ENCODE data around the gene MFGE8.

Gene MFGE8

DNA sequence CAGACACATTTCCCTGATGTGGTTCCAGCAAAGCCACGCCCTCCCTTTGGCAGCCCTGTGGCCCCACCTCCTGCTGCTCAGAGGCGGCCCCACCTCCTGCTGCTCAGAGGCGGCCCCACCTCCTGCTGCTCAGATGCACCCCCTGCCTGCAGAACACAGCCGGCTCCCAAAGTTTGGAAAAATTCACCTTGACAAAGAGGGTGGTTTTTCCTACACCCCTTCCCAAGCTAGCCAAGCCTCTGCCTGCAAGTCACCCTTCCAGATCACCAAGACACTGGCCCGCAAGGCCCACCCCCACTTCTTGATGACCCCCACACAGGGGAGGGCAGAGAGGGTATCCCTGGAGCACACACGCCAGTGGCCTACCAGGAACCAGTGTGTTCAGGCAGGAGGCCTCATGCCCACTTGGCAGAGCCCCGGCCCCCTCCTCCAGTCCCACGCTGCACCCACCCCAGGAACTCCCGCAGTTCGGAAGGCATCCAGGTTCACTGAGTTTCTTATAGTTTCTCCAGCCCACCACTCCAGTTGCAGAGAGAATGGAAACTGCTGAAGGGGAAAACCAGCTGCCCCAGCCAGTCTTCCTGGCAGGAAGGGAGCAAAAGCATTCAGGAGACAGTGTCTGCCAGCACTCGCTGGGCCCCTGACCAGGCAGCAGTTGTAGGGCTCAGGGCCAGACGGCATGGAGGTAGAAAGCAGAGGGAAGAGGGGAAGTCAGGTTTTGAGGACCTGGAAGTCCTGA, 15.6 kb downstream of the MFGE8 start:
- peak; percentile 92 for DNase-seq

DNA sequence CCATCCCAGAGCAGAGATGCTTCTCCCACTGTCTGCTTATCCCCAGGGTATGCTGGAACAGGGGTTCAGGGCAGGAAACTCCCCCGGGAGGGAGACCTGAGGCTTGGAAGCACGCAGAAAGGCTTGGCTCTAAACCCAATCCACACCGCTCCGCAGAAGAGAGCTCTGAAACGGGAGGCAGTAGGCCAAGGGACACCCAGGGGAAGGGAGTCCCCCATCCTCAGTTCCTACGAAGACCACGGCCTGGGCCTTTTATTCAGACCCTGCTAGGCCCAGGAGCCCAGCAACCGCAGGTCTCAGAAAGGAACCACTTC, 16.1 kb downstream of the MFGE8 start:
- DNase-seq, result no peak

DNA sequence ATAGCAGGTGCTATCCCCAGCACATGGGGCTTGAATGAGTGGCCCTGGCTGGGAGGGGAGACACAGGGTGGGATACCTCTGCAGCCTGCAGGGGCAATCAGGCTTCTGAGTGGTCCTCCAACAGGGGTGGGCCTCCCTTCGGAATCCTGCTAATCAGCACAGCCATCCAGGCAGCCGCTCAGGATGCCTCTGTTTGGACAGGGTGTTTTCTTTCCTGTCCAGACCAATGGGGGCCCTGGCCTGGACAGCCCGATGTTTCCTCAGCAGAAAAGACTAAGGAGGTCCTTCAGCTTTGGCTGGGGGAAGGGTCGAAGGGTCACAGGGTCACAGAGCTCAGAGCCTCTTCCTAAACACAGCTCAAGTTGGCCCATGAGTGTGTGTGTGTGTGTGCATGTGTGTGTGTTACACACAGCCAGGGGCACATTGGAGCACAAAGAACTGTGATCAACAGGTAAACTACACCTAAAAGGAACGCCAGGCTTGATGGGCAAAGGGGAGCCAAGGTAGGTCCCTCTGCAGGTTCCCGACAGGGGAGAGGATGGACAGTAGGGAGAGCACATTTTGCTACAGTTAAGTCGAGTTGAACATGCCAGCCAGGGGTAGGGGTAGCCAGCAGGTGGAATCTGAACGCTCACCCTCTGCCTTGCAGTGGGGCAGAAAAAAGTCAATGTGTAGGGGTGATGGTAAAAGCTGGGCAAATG, 16.7 kb downstream of the MFGE8 start:
- DNase-seq, result peak; percentile 44

DNA sequence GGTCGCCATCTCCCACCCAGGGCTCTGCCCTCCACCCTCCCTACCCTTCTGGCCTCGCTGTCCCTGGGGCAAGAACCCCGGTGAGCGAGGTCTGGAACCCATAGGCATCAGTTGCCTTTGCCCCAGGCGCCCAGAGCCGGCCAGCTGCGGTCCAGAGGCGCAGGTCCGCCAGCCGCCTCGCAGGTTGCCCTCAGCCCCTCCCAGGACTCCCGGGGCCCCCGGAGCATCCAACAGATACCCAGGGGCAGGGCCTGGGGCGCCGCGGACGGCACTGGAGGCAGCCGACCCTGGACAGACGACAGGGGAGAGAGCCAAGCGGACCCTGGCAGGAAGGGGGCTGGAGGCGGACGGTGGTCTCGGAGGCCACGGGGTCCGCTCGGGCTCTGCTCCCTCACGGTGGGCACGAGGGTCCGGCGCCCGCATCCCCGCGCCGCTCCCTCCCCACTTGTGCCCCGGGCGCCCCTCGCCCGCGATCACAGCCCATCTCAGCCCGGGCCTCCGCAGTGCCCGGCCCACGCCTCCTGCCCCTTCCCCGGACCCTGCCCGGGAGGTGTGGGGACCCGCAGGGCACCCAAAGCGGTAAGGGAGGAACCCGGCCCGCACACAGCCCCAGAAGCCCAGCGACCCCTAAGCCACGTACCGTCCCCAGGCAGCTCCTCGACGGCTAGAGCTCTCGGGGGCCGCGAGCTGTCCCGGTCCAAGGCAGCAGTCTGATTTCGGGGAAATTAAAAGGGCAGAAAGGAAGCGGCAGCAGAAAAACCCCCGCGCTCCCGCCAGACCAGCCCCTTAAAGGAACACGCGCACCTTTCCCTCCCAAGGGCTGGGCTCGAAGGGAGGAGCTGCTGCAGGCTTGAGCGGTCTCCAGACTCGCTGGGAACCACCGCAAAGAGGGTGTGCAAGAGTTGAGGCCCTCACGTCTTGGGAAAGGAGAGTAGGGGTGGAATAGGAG, 18.1 kb downstream of the MFGE8 start, which contains the start of gene HAPLN3:
TSS of gene HAPLN3 (minus strand) at position 726 of the 949 bp plus-strand sequence. CDS start 8,246 bp downstream, outside the sequence.
- peak; percentile 53 for DNase-seq

DNA sequence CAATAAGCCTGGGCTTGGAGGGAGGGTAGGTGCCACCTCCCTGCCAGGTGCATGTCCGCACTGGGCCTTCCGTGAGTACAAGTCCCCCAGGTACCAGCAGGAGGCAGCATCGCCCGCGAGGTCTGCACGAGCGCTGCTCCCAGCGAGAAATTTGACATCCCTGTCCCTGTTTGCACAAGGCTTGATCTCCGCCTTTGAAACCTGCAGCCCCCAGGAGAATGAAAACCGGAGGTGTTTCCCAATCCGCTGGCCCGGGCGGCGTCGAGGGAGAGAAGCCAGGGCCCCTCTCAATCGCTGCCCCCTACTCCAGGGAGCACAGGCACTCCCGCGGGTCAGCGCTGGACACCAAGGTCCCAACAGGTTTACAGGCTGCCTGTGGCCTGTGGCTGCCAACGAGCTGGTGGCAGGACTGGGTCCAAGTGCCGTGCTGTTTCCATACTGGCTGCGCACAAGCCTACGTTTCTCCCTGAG, 18.8 kb downstream of the MFGE8 start:
- DNase-seq, result peak; percentile 65

DNA sequence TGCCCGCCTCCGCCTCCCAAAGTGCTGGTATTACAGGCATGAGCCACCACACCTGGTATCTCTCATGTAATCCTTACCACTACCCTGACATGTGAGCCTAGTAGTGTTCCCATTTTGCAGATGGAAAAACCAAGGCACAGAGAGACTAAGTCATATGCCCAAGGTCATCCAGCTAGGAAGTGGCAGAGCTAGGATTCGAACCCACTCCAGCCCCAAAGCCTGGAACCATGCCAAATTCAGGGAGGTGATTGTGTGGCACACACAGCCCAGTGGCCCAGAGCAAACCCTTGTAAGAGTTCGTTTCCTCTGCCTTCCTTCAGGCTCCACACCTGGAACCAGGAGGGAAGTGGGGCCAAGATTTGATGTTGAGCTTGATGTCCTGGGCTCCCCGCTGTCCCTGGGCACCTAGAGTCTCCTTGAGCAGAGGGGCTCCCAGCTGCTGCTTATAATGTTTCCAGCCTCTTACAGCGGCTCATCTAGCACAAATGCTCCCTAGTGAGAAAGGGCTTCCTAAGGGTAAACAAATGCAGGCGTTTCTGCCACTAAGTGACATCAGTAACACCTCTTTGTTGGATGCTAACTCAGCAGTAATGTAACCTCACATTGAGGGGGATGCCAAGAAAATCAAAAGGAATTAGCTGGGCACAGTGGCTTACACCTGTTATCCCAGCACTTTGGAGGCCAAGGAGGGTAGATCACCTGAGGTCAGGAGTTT, 21.5 kb downstream of the MFGE8 start:
- DNase-seq, result no peak

DNA sequence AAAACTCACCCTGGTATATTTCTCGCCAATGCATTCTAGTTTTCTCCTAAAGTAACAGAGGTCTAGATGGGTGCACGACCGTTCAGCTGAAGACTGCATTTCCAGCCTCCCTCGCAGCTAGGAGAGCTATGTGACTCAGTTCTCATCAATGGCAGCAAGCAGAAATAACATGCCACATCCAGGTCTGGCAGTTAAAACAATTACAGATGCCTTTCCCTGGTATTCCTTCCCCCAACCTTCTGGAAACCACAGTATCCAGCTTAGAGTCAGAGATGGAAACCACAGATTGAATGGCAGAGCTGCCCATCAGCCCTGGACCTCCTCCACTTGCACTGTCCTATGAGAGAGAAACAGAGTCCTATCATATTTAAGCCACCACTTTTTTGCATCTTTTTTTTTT, 22.7 kb downstream of the MFGE8 start:
- DNase-seq, result no peak

DNA sequence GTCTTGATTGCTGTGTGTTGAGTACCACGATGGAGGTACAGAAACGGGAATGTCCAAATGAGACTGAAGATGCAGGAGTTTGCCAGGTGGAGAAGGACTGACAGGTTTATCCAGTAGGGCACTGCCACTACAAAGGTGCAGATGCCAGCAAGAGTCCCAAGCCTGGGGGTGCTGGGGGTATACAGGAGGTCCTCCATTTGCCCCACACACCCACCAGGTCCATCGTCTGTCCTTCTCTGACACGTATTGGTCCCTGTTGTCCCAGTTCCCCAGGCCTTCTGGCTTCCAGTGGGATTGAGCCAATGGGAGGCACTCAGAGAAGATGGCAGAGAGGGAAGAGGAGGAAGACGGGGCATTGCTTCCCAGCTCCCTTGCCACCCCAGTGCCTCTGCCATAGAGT, 24.5 kb downstream of the MFGE8 start:
- DNase-seq, result no peak

DNA sequence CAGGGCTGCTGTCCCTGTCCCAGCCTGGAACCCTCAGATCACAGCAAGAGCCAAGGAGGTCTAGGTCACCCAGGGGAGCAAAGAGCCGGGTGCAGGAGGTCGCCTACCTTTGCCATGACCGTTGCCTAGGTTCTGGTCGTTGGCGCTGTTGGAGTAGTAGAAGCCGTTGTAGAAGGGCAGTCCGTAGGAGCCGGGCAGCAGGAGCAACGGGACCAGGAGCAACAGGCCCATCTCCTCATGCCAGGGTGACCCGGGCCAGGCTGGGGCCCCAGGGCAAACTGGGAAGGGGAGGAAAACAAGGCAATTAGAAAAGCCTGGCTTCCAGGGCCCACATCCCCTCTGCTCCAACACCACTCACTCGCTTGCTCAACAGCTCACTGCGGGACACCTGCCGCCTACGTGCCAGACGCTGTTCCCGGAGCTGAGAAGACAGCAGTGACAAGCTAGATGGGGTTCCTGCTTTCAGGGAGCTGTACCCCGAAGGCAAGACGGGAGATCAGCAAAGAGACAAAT, 26.1 kb downstream of the MFGE8 start:
- DNase-seq, result no peak

DNA sequence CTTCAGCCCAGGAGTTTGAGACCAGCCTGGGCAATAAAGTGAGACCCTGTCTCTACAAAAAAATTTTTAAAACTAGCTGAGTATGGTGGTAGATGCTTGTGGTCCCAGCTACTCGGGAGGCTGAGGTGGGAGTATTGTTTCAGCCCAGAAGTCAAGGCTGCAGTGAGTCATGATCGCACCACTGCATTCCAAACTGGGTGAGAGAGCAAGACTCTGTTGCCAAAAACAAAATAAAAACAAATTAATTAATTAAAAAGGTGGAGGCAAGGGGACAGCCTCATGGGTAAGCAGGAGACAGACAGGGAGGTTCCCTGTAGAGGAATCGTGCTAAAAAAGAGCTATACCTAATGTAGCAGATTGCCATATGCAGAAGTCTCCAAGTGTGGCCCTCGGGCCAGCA, 30.4 kb downstream of the MFGE8 start:
- no peak for DNase-seq

DNA sequence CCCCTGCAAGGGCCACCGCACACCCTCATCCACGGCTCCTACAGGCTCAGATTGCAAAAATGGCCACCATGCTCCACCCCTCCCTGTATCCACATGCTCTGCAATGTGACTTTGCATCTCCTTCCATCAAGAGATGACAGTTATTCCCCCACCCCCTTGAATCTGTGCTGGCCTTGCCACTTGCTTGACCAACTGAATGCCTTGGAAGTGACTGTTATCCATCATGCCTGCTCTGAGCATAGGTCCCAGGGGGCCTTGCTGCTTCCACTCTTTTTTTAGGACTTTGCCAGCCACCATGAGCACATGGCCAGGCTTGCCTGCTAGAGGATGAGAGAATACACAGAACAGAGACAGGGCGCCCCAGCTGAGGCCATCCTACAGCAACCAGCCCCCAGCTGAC, 31.4 kb downstream of the MFGE8 start:
- DNase-seq, result no peak

DNA sequence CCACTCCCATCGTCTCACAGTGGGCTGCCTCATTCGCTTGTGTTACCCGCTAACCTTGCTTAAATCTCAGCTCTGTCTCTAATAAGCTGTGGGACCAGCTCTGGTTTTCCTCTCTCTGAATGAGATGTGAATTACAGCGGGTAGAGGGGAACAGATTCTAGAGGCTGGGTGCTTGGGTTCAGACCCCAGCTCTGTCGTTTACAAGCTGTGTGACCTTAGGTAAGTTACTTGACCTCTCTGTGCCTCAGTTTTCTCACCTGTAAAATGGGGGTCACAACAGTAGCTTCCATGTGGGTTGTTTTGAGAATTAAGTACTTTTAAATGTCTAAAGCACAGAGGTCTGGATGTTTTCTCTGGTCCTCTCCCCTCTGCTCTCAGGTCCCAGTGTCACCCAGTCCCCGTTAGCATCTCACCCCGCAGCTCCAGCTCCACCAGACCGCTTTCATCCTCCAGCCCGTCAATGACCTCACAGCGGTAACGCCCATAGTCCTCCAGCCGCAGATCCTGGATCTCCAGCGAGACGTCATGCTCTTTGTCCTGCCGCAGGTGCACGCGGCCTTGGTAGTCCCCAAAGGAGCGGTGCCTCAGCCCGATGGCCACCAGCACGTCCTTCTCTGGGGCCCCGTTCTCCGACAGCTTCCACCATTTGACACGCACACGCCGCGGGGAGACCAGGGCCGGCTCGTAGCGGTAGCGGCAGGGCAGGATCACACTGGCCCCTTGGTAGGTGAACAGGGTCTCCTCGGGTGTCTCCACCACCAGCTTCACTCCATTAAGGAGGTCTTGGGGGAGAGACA, 32.0 kb downstream of the MFGE8 start:
- DNase-seq, result no peak

DNA sequence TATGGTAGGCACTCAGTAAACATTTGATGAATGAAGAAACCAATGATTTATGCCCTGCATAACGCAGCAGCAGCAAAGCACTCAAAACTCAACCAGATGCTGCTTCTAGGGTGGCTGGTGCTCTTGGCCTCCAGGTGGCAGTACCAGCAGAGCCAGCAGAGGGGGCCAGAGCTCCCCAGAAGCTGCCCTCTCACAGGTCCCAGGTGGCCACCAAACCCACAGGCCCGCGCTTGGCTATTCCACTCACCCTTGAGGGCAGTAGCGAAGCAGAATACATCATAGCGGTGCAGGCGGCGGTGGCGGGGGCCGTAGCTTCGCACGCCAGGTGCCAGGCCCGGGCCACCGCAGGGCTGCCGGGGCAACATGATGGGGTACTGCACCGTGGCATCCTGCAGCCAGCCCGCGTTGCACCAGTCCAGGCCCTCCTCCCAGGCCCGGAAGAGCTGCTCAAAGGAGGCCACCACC, 34.4 kb downstream of the MFGE8 start:
- DNase-seq, result no peak

DNA sequence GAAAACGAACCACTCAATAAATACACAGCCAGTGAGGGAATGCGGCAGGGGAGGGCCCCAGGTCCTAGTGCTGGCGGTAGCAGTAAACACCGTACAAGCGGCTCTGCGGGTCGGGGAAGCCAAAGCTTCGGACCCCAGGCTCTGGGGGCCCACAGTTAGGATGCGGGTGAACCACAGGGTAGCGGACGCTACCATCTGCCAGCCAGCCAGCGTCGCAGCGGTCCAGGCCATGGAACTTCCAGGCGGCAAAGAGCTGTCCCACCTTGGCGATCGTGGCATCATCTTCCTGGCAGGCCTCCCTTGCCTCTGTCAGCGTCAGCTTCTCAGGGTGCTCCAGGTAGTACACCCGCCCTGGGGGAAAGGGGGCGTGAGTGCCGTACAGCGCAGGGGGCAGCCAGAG, 35.3 kb downstream of the MFGE8 start:
- no peak for DNase-seq

DNA sequence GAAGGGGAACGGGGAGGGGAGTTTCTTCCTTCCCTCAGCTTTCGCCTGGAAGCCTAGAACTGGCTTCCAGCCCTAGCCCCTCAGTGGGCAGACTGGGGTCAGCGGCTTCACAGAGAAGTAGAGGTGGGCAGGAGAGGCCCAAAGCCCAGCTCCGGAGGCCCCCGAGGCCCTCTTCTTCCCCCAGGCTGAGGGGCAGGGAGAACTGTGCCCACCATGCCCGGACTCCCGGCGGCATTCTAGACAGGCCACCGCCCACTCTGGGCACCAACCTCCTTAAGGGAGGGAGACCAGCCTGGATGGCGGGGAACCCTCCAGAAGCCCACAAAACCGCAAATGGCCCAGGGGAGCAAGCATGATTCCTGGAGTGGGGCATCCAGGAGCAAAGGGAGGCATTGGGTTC, 35.8 kb downstream of the MFGE8 start:
- no peak for DNase-seq

DNA sequence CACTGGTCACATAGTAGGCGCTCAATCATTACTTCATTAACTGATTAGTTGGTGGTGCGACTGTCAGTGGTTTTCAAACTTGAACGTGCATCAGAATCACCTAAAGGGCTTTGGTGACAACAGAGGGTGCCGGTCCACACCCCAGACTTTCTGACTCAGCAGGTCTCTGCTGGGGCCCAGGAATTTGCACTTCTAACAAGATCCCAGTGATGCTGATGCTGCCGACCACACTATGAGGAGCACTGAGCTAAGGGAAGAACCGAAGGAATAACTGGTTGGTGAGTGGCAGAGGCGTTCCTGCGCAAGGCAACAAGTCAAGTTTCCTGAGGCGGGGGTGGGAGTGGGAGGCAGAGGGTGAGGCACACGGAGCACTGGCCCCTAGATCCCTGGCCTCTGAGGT, 36.6 kb downstream of the MFGE8 start:
- no peak for DNase-seq

DNA sequence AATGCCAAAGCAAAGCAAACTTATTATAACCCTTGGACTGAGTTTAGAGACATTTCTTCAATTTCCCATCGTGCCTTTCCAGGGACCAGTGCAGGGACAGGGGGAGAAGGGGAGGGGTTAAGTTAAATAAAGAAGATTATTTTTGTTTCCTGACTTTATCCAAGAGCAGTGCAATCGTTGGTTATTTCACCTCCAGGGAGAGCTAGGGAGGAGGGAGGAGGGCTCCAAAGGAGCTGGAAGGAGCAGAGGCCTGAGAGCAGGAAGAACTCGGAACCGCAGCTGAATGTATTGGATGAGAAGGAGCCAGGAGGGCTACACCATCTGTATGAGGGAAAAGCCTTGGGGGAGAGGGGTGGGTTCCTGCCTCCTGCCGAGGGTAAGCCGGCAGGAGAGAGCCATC, 38.5 kb downstream of the MFGE8 start:
- no peak for DNase-seq

DNA sequence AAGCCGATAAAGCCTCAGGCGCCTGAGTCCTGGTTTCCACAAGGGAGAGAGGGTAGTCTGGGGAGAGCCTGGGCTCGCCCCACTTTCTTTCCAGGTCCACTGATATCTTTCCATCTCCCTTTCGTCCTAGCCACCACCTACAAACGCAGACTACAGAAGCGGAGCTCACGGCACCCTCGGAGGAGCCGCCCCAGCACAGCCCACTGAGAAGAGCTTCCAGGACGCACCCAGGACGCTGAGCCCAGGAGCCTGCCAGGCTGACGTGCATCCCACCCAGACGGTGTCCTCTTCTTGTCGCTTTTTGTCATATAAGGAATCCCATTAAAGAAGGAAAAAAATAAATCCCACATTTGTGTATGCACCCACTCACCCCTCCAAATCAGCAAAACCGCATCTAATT, 38.9 kb downstream of the MFGE8 start:
- no peak for DNase-seq

DNA sequence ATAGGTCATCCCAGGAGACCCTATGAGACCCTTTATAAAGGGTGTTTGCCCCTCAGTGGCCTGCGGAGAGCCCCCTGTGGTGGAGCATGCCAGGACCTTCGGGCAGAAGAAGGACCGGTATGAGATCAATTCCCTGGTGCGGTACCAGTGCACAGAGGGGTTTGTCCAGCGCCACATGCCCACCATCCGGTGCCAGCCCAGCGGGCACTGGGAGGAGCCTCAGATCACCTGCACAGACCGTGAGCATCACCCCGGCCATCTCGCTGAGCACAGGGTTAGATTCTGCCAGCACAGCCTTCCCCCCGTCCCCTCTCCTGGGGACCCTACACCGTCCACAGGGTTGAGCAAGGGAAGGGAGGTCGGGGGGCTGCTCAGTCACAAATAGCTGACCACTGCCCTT, 39.4 kb downstream of the MFGE8 start:
- no peak for DNase-seq

DNA sequence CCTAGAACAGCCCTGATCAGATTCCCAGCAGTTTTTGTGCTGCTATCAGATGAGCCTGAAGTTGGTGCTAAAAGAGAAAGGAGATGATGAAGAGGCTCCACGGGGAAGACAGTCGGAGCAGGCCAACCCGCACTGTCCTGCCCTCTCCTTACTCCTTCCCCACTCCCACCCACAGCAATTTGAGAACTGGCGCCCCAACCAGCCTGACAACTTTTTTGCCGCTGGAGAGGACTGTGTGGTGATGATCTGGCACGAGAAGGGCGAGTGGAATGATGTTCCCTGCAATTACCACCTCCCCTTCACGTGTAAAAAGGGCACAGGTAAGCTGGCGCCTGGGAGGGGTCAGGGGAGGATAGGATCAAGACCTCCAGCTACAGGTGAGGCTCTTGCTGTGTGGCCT, 40.5 kb downstream of the MFGE8 start:
- DNase-seq, result no peak

DNA sequence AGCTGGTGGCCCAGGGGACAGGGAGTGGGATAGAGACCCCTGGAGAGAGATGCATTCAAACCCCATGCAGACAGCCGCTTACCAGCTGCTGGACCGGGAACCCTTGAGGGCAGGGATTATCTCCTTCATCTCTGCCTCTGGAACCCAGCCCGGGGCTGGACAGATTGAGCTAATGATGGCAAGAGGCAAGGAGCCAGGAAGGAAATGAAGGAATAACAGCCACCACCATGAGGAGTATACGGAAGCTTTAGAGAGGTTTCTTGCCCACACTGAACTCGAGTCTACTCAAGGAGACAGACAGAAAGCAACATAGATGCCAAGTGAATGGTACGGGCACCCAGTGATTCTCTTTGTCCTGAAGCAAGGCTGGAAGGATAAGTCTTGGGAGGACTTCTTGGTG, 41.1 kb downstream of the MFGE8 start:
- DNase-seq, result no peak

DNA sequence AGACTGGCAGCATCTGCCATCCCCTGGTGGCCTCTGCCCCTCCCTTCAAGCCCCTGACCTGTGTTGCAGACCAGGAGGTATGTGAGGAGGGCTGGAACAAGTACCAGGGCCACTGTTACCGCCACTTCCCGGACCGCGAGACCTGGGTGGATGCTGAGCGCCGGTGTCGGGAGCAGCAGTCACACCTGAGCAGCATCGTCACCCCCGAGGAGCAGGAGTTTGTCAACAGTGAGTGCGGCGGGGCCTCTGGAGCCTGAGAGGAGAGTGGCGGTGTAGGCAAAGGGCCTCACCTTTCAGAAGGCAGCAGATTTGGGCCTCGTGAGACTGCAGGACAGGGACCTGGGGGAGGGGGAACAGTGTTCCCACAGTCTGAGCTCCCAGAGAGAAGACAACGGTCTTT, 41.9 kb downstream of the MFGE8 start:
- DNase-seq, result no peak

All from left hindlimb (tissue), 1 donor.